IMR-90 (cell line): ENCODE measurements around the gene POLR2C. TPM values are rescaled to one million over a fixed set of nuclear protein-coding genes. Genes with fewer than 3 reads are reported as not detected.

ENCODE experiments used
- ATAC-seq: fragments of 200-7000 bp; cut with Tn5 transposase; 2 replicates; pipeline ENCODE4 v1.9.1; 2020; ENCODE audit warnings: low read depth, mild to moderate bottlenecking, moderate library complexity
- BruUV-seq: library from RNA; stranded (reverse); fragments of 400-500 nt; replicated peaks from 2 replicates; lab custom pipeline; 2021; lab: Mats Ljungman, UMichigan
- CTCF ChIA-PET: fragments of 300-600 bp; formaldehyde crosslinking; extraction: SDS; loops from one replicate; lab custom pipeline; 2021; ENCODE audit warnings: antibody characterized with exemption; lab: Yijun Ruan, JAX
- POLR2A ChIA-PET: fragments of 300-600 bp; sonication (Branson Sonifier 250); formaldehyde crosslinking; loops from one replicate; lab custom pipeline; 2022; ENCODE audit warnings: antibody characterized with exemption; ENCODE audit not compliant: unreplicated experiment; lab: Charles Lee
- DNase-seq: peaks from one replicate; pipeline ENCODE4 v3.0.0; 2013
- H2AFZ ChIP-seq: replicated peaks from 2 replicates; pipeline ENCODE3; 2013; ENCODE audit warnings: low read length, mild to moderate bottlenecking; ENCODE audit not compliant: poor library complexity
- H2AK5ac ChIP-seq: 2 replicates; pipeline ENCODE4 v1.6.1; 2013; ENCODE audit warnings: low read depth, low read length, inconsistent platforms
- H2AK9ac ChIP-seq: replicated peaks from 2 replicates; pipeline ENCODE3; 2013; ENCODE audit warnings: mild to moderate bottlenecking, low read depth, low read length, moderate library complexity; ENCODE audit not compliant: poor library complexity
- H2BK120ac ChIP-seq: 2 replicates; pipeline ENCODE4 v1.6.1; 2013; ENCODE audit warnings: low read depth, low read length, inconsistent platforms
- H2BK15ac ChIP-seq: 3 replicates; pipeline ENCODE4 v1.6.1; 2013; ENCODE audit warnings: low read depth, low read length, inconsistent platforms
- H2BK20ac ChIP-seq: 2 replicates; pipeline ENCODE4 v1.6.1; 2013; ENCODE audit warnings: low read depth, mild to moderate bottlenecking, inconsistent platforms, low read length, moderate library complexity
- H2BK5ac ChIP-seq: 2 replicates; pipeline ENCODE4 v1.6.1; 2013; ENCODE audit warnings: mild to moderate bottlenecking, low read depth, low read length, inconsistent platforms; ENCODE audit not compliant: poor library complexity, severe bottlenecking
- H3K14ac ChIP-seq: replicated peaks from 2 replicates; pipeline ENCODE4 v1.6.1; 2013; ENCODE audit warnings: low read depth, low read length, inconsistent platforms
- H3K18ac ChIP-seq: 2 replicates; pipeline ENCODE4 v1.6.1; 2013; ENCODE audit warnings: low read depth, low read length, control low read depth
- H3K23ac ChIP-seq: 2 replicates; pipeline ENCODE4 v1.6.1; 2013; ENCODE audit warnings: low read depth, low read length, inconsistent platforms
- H3K27ac ChIP-seq: 2 replicates; pipeline ENCODE4 v1.5.1; 2013; ENCODE audit warnings: mild to moderate bottlenecking, control low read depth, low read length; ENCODE audit not compliant: insufficient read depth
- H3K27me3 ChIP-seq: 2 replicates; pipeline ENCODE4 v1.6.1; 2013; ENCODE audit warnings: low read length; ENCODE audit not compliant: control insufficient read depth, insufficient read depth
- H3K36me3 ChIP-seq: 2 replicates; pipeline ENCODE4 v1.6.1; 2013; ENCODE audit warnings: low read length, mixed read lengths; ENCODE audit not compliant: control insufficient read depth, insufficient read depth
- H3K4ac ChIP-seq: 2 replicates; pipeline ENCODE4 v1.6.1; 2013; ENCODE audit warnings: low read depth, low read length, inconsistent platforms
- H3K4me1 ChIP-seq: 2 replicates; pipeline ENCODE4 v1.6.1; 2013; ENCODE audit warnings: low read length, mixed read lengths; ENCODE audit not compliant: control insufficient read depth, insufficient read depth
- H3K4me2 ChIP-seq: 2 replicates; pipeline ENCODE4 v1.6.1; 2013; ENCODE audit warnings: low read depth, mild to moderate bottlenecking, control low read depth, low read length, moderate library complexity
- H3K4me3 ChIP-seq: 2 replicates; pipeline ENCODE4 v1.5.1; 2013; ENCODE audit warnings: low read depth, mild to moderate bottlenecking, control low read depth, low read length, moderate library complexity; ENCODE audit not compliant: insufficient read depth
- H3K56ac ChIP-seq: 2 replicates; pipeline ENCODE4 v1.6.1; 2013; ENCODE audit warnings: low read length, inconsistent platforms; ENCODE audit not compliant: insufficient read depth; ENCODE audit errors: extremely low read depth
- H3K79me1 ChIP-seq, 2 experiments: 2 replicates each; pipeline ENCODE4 v1.6.1; 2013; ENCODE audit warnings: low read length in 2 of 2, inconsistent platforms in 1 of 2, low read depth in 1 of 2
- H3K9ac ChIP-seq: 2 replicates; pipeline ENCODE4 v1.6.1; 2013; ENCODE audit warnings: low read depth, low read length, control low read depth
- H3K9me1 ChIP-seq: 2 replicates; pipeline ENCODE4 v1.6.1; 2013; ENCODE audit warnings: low read length, inconsistent platforms; ENCODE audit not compliant: insufficient read depth
- H3K9me3 ChIP-seq: 2 replicates; pipeline ENCODE4 v1.6.1; 2013; ENCODE audit warnings: low read length; ENCODE audit not compliant: control insufficient read depth, insufficient read depth
- H4K20me1 ChIP-seq: 2 replicates; pipeline ENCODE4 v1.6.1; 2013; ENCODE audit warnings: low read length, inconsistent platforms; ENCODE audit not compliant: insufficient read depth
- H4K5ac ChIP-seq: 2 replicates; pipeline ENCODE4 v1.6.1; 2013; ENCODE audit warnings: mild to moderate bottlenecking, low read depth, low read length, control low read depth
- H4K8ac ChIP-seq, 2 experiments: 2 replicates each; pipeline ENCODE4 v1.6.1; 2013; ENCODE audit warnings: low read depth in 2 of 2, low read length in 2 of 2, control low read depth in 1 of 2, inconsistent platforms in 1 of 2
- H4K91ac ChIP-seq: 2 replicates; pipeline ENCODE4 v1.6.1; 2013; ENCODE audit warnings: low read depth, low read length, inconsistent platforms; ENCODE audit not compliant: insufficient read depth
- BHLHE40 ChIP-seq: fragments of 150-350 bp; IDR thresholded peaks from 2 replicates; pipeline ENCODE4 v1.6.1; 2016; ENCODE audit warnings: mild to moderate bottlenecking, low read depth, low read length
- MAZ ChIP-seq: IDR thresholded peaks from 2 replicates; pipeline ENCODE4 v1.6.1; 2012; ENCODE audit warnings: low read depth, mild to moderate bottlenecking, low read length, improper control_type of control experiment, moderate library complexity, borderline replicate concordance
- RAD21 ChIP-seq: IDR thresholded peaks from 2 replicates; pipeline ENCODE4 v1.6.1; 2012; ENCODE audit warnings: low read length, improper control_type of control experiment
- SMC3 ChIP-seq: fragments of 150-350 bp; IDR thresholded peaks from 2 replicates; pipeline ENCODE4 v1.6.1; 2016; ENCODE audit warnings: low read depth, mild to moderate bottlenecking, antibody characterized with exemption, low read length, moderate library complexity
- WGBS, 2 experiments: methylation state at CpG; one replicate each; pipeline versions ENCODE4 v1.1.5 to v1.1.7; 2013; ENCODE audit warnings: missing lambda C conversion rate in 2 of 2; ENCODE audit not compliant: insufficient read length in 1 of 2; ENCODE audit errors: extremely low coverage in 2 of 2; 5-methylcytosine and 5-hydroxymethylcytosine counted together
- dilution Hi-C: fragments of 300-500 bp; cut with HindIII; formaldehyde crosslinking; loops from one replicate; pipeline ENCODE4 v1.14.3; 2018; ENCODE audit warnings: low sequenced_read_pairs; ENCODE audit not compliant: unreplicated experiment
- in situ Hi-C: fragments of 300-500 bp; cut with MboI; formaldehyde crosslinking; loops from 3 replicates; pipeline ENCODE4 v1.14.3; 2019; ENCODE audit warnings: low sequenced_read_pairs, inconsistent platforms, mixed read lengths
- intact Hi-C: fragments of 100-400 bp; cut with micrococcal nuclease; formaldehyde crosslinking; loops from 2 replicates; pipeline ENCODE4 v1.10.0; 2022
- polyA plus RNA-seq, 3 experiments: library from polyadenylated mRNA; depleted of rRNA; stranded (reverse); fragments of >200 nt; gene quantifications; 2 replicates each; pipeline ENCODE4 v1.2.3, GENCODE V29; 2012; ENCODE audit warnings: low replicate concordance in 1 of 3
- total RNA-seq: library from RNA; depleted of rRNA; stranded (reverse); fragments of >200 nt; gene quantifications from 2 replicates; pipeline ENCODE4 v1.2.3, GENCODE V29; 2012
- TF ChIP-seq, protein P1 (sequence below): conservative IDR thresholded peaks from 2 replicates; pipeline ENCODE4 v1.5.1; 2012; ENCODE audit warnings: mild to moderate bottlenecking, low read depth, low read length, improper control_type of control experiment

The POLR2C gene
- total and polyA plus RNA-seq, 2 of the 4 experiments (the other 2 are of a cell fraction) = 137 to 340 TPM

DNA sequence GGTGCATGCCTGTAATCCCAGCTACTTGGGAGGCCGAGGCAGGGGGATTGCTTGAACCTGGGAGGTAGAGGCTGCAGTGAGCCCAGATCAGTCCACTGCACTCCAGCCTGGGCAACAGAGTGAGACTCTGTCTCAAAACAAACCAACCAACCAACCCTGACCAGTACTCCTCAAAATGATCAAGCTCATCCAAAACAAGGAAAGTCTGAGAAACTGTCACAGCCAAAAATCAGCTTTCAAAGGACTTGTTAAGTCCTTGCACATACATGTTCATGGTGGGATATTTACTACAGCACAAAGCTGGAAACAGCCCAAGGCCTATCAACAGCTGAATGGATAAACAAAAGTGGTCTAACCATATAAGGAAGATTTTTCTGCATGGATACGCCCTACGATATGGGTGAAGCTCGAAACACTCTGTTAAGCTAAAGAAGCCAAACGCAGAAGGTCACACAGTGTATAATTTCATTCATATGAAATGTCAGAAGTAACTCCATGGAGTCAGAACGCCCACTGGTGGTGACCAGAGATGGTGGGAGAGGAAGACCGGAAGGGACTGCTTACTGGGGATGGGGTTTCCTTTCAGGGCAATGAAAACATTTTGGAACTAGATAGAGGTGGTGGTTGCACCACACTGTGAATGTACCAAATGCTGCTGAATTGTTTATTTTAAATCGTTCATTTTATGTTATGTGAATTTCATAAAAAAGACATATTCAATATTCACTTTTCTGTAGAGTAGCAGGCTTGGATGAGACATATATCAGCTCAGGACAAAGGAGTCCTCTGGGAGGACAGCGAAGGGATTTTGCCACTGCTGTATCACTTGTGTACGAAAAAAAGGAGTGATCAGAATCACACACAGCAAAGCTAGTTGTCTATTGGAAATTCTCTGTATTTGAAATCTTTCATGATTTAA, 40.2 kb upstream of the POLR2C start:
- Histone ChIP-seq H3K9ac (peak overlapping the region; percentile 38; the same call in 1 of the 2 replicates), H2AFZ (no peak overlapping the region), H4K5ac (peak overlapping the region; percentile 18; the same call in 1 of the 2 replicates), H4K8ac (peak overlapping the region; percentile 73 to 90), H2AK5ac (no peak overlapping the region), H2AK9ac (no peak overlapping the region), H3K36me3 (peaks cover 4% of the 10 kb centered on the region), H3K23ac (no peak overlapping the region), H2BK5ac (no peak overlapping the region), H2BK15ac (no peak overlapping the region), H3K4me2 (no peak overlapping the region), H4K91ac (peak overlapping the region; percentile 57), H3K79me1 (no peaks in the 10 kb centered on the region), H3K4me3 (no peak overlapping the region), H3K18ac (no peak overlapping the region), H3K4ac (no peak overlapping the region; the same call in 1 of the 2 replicates), H4K20me1 (no peaks in the 10 kb centered on the region), H3K27me3 (no peaks in the 10 kb centered on the region), H2BK20ac (no peak overlapping the region), H3K9me3 (no peaks in the 10 kb centered on the region), H3K14ac (0 out of 2 replicates have a peak overlapping the region, but pooled peaks have one; percentile 0), H2BK120ac (0 out of 2 replicates have a peak overlapping the region, but pooled peaks have one; percentile 16), H3K56ac (no peak overlapping the region), H3K4me1 (peaks cover 2% of the 10 kb centered on the region), H3K9me1 (no peaks in the 10 kb centered on the region), H3K27ac (no peak overlapping the region)
- ATAC-seq (peak; percentile 91), DNase-seq (peak; percentile 72)
- dilution Hi-C loops = no loop called here
- POLR2A ChIA-PET = interaction anchor here (0.5 kb wide), 1 partner anchor 444 kb away, joined by 3 read pairs; no protein-coding TSS in a partner anchor
- in situ Hi-C loops = no loop called here
- TF ChIP-seq MAZ = 0 out of 2 replicates have a peak, but pooled peaks have one; percentile 14
- TF ChIP-seq, protein P1, sequence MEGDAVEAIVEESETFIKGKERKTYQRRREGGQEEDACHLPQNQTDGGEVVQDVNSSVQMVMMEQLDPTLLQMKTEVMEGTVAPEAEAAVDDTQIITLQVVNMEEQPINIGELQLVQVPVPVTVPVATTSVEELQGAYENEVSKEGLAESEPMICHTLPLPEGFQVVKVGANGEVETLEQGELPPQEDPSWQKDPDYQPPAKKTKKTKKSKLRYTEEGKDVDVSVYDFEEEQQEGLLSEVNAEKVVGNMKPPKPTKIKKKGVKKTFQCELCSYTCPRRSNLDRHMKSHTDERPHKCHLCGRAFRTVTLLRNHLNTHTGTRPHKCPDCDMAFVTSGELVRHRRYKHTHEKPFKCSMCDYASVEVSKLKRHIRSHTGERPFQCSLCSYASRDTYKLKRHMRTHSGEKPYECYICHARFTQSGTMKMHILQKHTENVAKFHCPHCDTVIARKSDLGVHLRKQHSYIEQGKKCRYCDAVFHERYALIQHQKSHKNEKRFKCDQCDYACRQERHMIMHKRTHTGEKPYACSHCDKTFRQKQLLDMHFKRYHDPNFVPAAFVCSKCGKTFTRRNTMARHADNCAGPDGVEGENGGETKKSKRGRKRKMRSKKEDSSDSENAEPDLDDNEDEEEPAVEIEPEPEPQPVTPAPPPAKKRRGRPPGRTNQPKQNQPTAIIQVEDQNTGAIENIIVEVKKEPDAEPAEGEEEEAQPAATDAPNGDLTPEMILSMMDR = peak; percentile 83
- no peak for TF ChIP-seq BHLHE40
- TF ChIP-seq SMC3 = peak; percentile 77
- TF ChIP-seq RAD21 = peak; percentile 83
- 14% methylated on average over 7 of the region's 10 CpGs; no CpG with 5 or more reads in 1 of the 2 experiments for WGBS, 2 experiments
- intact Hi-C loops = loop anchor here (1.0 kb wide), 2 partner anchors 97 to 122 kb away; no protein-coding TSS in a partner anchor
- CTCF ChIA-PET = interaction anchor here (0.5 to 4.5 kb wide), 5 partner anchors 9 to 253 kb away, joined by 3 to 30 read pairs (median 3); no protein-coding TSS in a partner anchor
- BruUV-seq = no TSS peak
